Subcutaneous abdominal adipose tissue (tissue), 5 donors: Measurements from ENCODE around the gene JMY.

Experiments used
- H3K27ac ChIP-seq: one replicate; pipeline ENCODE4 v1.7.0; 2013; ENCODE audit warnings: low read depth, mild to moderate bottlenecking, inconsistent platforms, low read length, moderate library complexity
- H3K27me3 ChIP-seq, 5 donors: one replicate each; pipeline ENCODE4 v1.7.0; 2013; ENCODE audit warnings: low read length in 5 of 5, inconsistent platforms in 1 of 5; ENCODE audit not compliant: control insufficient read depth in 5 of 5, insufficient read depth in 4 of 5
- H3K36me3 ChIP-seq, 5 donors: one replicate each; pipeline ENCODE4 v1.7.0; 2013; ENCODE audit warnings: low read length in 5 of 5; ENCODE audit not compliant: control insufficient read depth in 5 of 5, insufficient read depth in 5 of 5
- H3K4me1 ChIP-seq, 5 donors: one replicate each; pipeline ENCODE4 v1.7.0; 2013; ENCODE audit warnings: low read length in 5 of 5, mild to moderate bottlenecking in 3 of 5, moderate library complexity in 1 of 5; ENCODE audit not compliant: control insufficient read depth in 5 of 5, insufficient read depth in 5 of 5
- H3K4me3 ChIP-seq, 5 donors: one replicate each; pipeline ENCODE4 v1.7.0; 2013; ENCODE audit warnings: low read length in 5 of 5, low read depth in 1 of 5
- H3K9ac ChIP-seq, 5 donors: one replicate each; pipeline ENCODE4 v1.7.0; 2013; ENCODE audit warnings: low read length in 5 of 5, mild to moderate bottlenecking in 4 of 5, moderate library complexity in 3 of 5
- H3K9me3 ChIP-seq, 5 donors: one replicate each; pipeline ENCODE4 v1.7.0; 2013; ENCODE audit warnings: low read length in 5 of 5; ENCODE audit not compliant: control insufficient read depth in 5 of 5
- donor health status: healthy.
- donor health status: healthy.
- donor health status: healthy.
- donor health status: healthy.
- donor health status: healthy.

The JMY gene

GRCh38 chr5:79235634-79236361, at the start of gene JMY:
TSS of gene JMY (plus strand) at chr5:79236131. CDS start at chr5:79236651, 520 bp downstream.
- no peaks in the 10 kb centered on the region for H3K27me3 ChIP-seq
- H3K36me3 ChIP-seq: no peaks in the 10 kb centered on the region
- peaks cover 0 to 34% (median 30%) of the 10 kb centered on the region in 5 donors for H3K4me1 ChIP-seq
- no peaks in the 10 kb centered on the region for H3K9me3 ChIP-seq
- H3K9ac ChIP-seq: peak within 1 kb of the TSS; percentile 26 to 79 (median 72)
- H3K4me3 ChIP-seq: peak within 1 kb of the TSS; percentile 65 to 96 (median 87)
- peak within 1 kb of the TSS; percentile 72 for H3K27ac ChIP-seq

- no peaks in the 10 kb centered on the region for H3K9me3 ChIP-seq
- H3K27ac ChIP-seq: no peak overlapping the region
Measured at GRCh38 chr5:79186455-79186854, 49.5 kb upstream of the JMY start.

GRCh38 chr5:79189439-79190234, 46.3 kb upstream of the JMY start:
- Histone ChIP-seq H3K4me1 (no peaks in the 10 kb centered on the region), H3K9me3 (no peaks in the 10 kb centered on the region), H3K9ac (no peak overlapping the region), H3K27me3 (no peaks in the 10 kb centered on the region), H3K4me3 (no peak overlapping the region), H3K27ac (no peak overlapping the region), H3K36me3 (no peaks in the 10 kb centered on the region)

More at GRCh38 chr5:79186455-79186854, 49.5 kb upstream of the JMY start:
- H3K27me3 ChIP-seq: no peaks in the 10 kb centered on the region
- H3K4me3 ChIP-seq: no peak overlapping the region
- no peaks in the 10 kb centered on the region for H3K36me3 ChIP-seq
- H3K9ac ChIP-seq: no peak overlapping the region
- peaks cover 0 to 8% (median 4%) of the 10 kb centered on the region in 5 donors for H3K4me1 ChIP-seq

GRCh38 chr5:79190235-79190529, 45.7 kb upstream of the JMY start:
- Histone ChIP-seq H3K4me1 (no peaks in the 10 kb centered on the region), H3K27me3 (no peaks in the 10 kb centered on the region)

GRCh38 chr5:79191457-79191856, 44.5 kb upstream of the JMY start:
- Histone ChIP-seq H3K9ac (no peak overlapping the region), H3K27me3 (no peaks in the 10 kb centered on the region), H3K4me3 (no peak overlapping the region), H3K36me3 (no peaks in the 10 kb centered on the region), H3K9me3 (no peaks in the 10 kb centered on the region), H3K4me1 (no peaks in the 10 kb centered on the region), H3K27ac (no peak overlapping the region)

More at GRCh38 chr5:79190235-79190529, 45.7 kb upstream of the JMY start:
- Histone ChIP-seq H3K36me3 (no peaks in the 10 kb centered on the region), H3K4me3 (no peak overlapping the region), H3K9me3 (no peaks in the 10 kb centered on the region), H3K27ac (no peak overlapping the region), H3K9ac (no peak overlapping the region)

GRCh38 chr5:79193643-79194042, 42.3 kb upstream of the JMY start:
- Histone ChIP-seq H3K27me3 (no peaks in the 10 kb centered on the region), H3K9ac (no peak overlapping the region), H3K9me3 (no peaks in the 10 kb centered on the region), H3K4me3 (no peak overlapping the region), H3K36me3 (no peaks in the 10 kb centered on the region), H3K4me1 (no peaks in the 10 kb centered on the region), H3K27ac (no peak overlapping the region)

GRCh38 chr5:79200573-79201183, 35.3 kb upstream of the JMY start:
- H3K4me1 ChIP-seq: no peaks in the 10 kb centered on the region

GRCh38 chr5:79201206-79201605, 34.7 kb upstream of the JMY start:
- H3K4me3 ChIP-seq: no peak overlapping the region
- no peak overlapping the region for H3K9ac ChIP-seq
- no peaks in the 10 kb centered on the region for H3K36me3 ChIP-seq
- no peaks in the 10 kb centered on the region for H3K9me3 ChIP-seq
- H3K4me1 ChIP-seq: no peaks in the 10 kb centered on the region
- no peaks in the 10 kb centered on the region for H3K27me3 ChIP-seq
- no peak overlapping the region for H3K27ac ChIP-seq

More at GRCh38 chr5:79200573-79201183, 35.3 kb upstream of the JMY start:
- Histone ChIP-seq H3K27me3 (no peaks in the 10 kb centered on the region), H3K9me3 (no peaks in the 10 kb centered on the region), H3K36me3 (no peaks in the 10 kb centered on the region), H3K9ac (no peak overlapping the region), H3K4me3 (no peak overlapping the region), H3K27ac (no peak overlapping the region)

- H3K27ac ChIP-seq: no peak overlapping the region
- no peaks in the 10 kb centered on the region for H3K4me1 ChIP-seq
- H3K36me3 ChIP-seq: no peaks in the 10 kb centered on the region
- no peak overlapping the region for H3K4me3 ChIP-seq
- no peaks in the 10 kb centered on the region for H3K27me3 ChIP-seq
- H3K9ac ChIP-seq: no peak overlapping the region
- H3K9me3 ChIP-seq: no peaks in the 10 kb centered on the region
Measured at GRCh38 chr5:79202076-79202475, 33.9 kb upstream of the JMY start.

GRCh38 chr5:79205965-79206364, 30.0 kb upstream of the JMY start:
- Histone ChIP-seq H3K27ac (no peak overlapping the region), H3K9me3 (no peaks in the 10 kb centered on the region), H3K9ac (no peak overlapping the region), H3K4me3 (no peak overlapping the region), H3K27me3 (no peaks in the 10 kb centered on the region), H3K36me3 (no peaks in the 10 kb centered on the region), H3K4me1 (no peaks in the 10 kb centered on the region)
